Keratinocyte (primary cell): Measurements from ENCODE around the gene BCAR3. TPM values are rescaled to one million over a fixed set of nuclear protein-coding genes. Genes with fewer than 3 reads are reported as not detected.

ENCODE experiments used
- DNase-seq: peaks from one replicate; pipeline ENCODE4 v3.0.0-alpha.2; 2011; ENCODE audit warnings: low read depth, missing footprints, low spot score
- FAIRE-seq: peaks from 2 replicates; lab custom pipeline; 2011; peaks lifted over from hg19 to GRCh38; lab: Jason Lieb, UNC
- H2AFZ ChIP-seq: 2 replicates; pipeline ENCODE4 v1.6.0; 2012; ENCODE audit warnings: low read length, control low read depth, inconsistent platforms; ENCODE audit not compliant: control insufficient read depth
- H3K27ac ChIP-seq: 2 replicates; pipeline ENCODE4 v1.5.1; 2011; ENCODE audit warnings: low read length; ENCODE audit not compliant: control insufficient read depth, insufficient read depth
- H3K27me3 ChIP-seq: 3 replicates; pipeline ENCODE4 v1.6.0; 2011; ENCODE audit warnings: low read length; ENCODE audit not compliant: control insufficient read depth, insufficient read depth; ENCODE audit errors: extremely low read depth
- H3K36me3 ChIP-seq, 2 experiments: 2 replicates in 1 of 2; 3 replicates in 1 of 2; pipeline ENCODE4 v1.5.1; 2011; ENCODE audit warnings: low read length in 2 of 2, mild to moderate bottlenecking in 1 of 2; ENCODE audit not compliant: control insufficient read depth in 2 of 2, insufficient read depth in 2 of 2; ENCODE audit errors: extremely low read depth in 1 of 2
- H3K4me1 ChIP-seq: 3 replicates; pipeline ENCODE4 v1.5.1; 2011; ENCODE audit warnings: low read length; ENCODE audit not compliant: control insufficient read depth, insufficient read depth; ENCODE audit errors: extremely low read depth
- H3K4me2 ChIP-seq: 3 replicates; pipeline ENCODE4 v1.6.0; 2011; ENCODE audit warnings: low read depth, low read length; ENCODE audit not compliant: control insufficient read depth, insufficient read depth; ENCODE audit errors: extremely low read depth
- H3K4me3 ChIP-seq, 3 experiments: fragments of 200-600 bp in 1 of 3; sonication (generic) in 1 of 3; 2 replicates in 2 of 3; 3 replicates in 1 of 3; pipeline ENCODE4 v1.5.1; 2011 to 2016; ENCODE audit warnings: low read length in 3 of 3, mild to moderate bottlenecking in 3 of 3, control low read depth in 2 of 3, inconsistent platforms in 1 of 3, low read depth in 1 of 3, mixed read lengths in 1 of 3, mixed run types in 1 of 3, moderate library complexity in 1 of 3; ENCODE audit not compliant: control insufficient read depth in 2 of 3, insufficient read depth in 2 of 3; ENCODE audit errors: extremely low read depth in 1 of 3
- H3K79me2 ChIP-seq: 2 replicates; pipeline ENCODE4 v1.6.0; 2012; ENCODE audit warnings: low read length; ENCODE audit not compliant: control insufficient read depth, insufficient read depth
- H3K9ac ChIP-seq: 3 replicates; pipeline ENCODE4 v1.6.0; 2011; ENCODE audit warnings: low read length; ENCODE audit not compliant: control insufficient read depth, insufficient read depth; ENCODE audit errors: extremely low read depth
- H3K9me1 ChIP-seq: 3 replicates; pipeline ENCODE4 v1.6.0; 2011; ENCODE audit warnings: low read length; ENCODE audit not compliant: control insufficient read depth, insufficient read depth; ENCODE audit errors: extremely low read depth
- H3K9me3 ChIP-seq: 2 replicates; pipeline ENCODE4 v1.5.1; 2012; ENCODE audit warnings: low read depth, low read length; ENCODE audit not compliant: control insufficient read depth
- H4K20me1 ChIP-seq: 3 replicates; pipeline ENCODE4 v1.6.0; 2011; ENCODE audit warnings: low read length; ENCODE audit not compliant: control insufficient read depth, insufficient read depth; ENCODE audit errors: extremely low read depth
- EZH2 ChIP-seq: IDR thresholded peaks from one replicate; pipeline ENCODE4 v1.6.1; 2012; ENCODE audit warnings: inconsistent platforms, mild to moderate bottlenecking, low read length, moderate library complexity
- dilution Hi-C: fragments of 300-500 bp; cut with MboI; formaldehyde crosslinking; loops from one replicate; pipeline ENCODE4 v1.7.0; 2020; ENCODE audit warnings: low sequenced_read_pairs; ENCODE audit not compliant: extremely low pct_ligation_motif_present
- polyA plus RNA-seq, 5 experiments: library from polyadenylated mRNA; depleted of rRNA in 3 of 5; stranded (reverse) in 3 of 5; stranded (forward) in 1 of 5; unstranded in 1 of 5; fragments of >200 nt; gene quantifications; 1 replicate in 1 of 5; 2 replicates in 3 of 5; 3 replicates in 1 of 5; pipeline versions ENCODE4 v1.2.1 to v1.2.3, GENCODE V29; 2011 to 2012; ENCODE audit warnings: missing spikeins in 2 of 5, low read depth in 1 of 5, low replicate concordance in 1 of 5
- TF ChIP-seq, protein P1 (sequence below), 3 experiments: IDR thresholded peaks in 1 of 3; conservative IDR thresholded peaks in 1 of 3; optimal IDR thresholded peaks in 1 of 3; 2 replicates in 2 of 3; 3 replicates in 1 of 3; pipeline versions ENCODE3 to v1.5.1; 2011; ENCODE audit warnings: low read length in 3 of 3, mild to moderate bottlenecking in 3 of 3, moderate library complexity in 2 of 3, control low read depth in 1 of 3, inconsistent platforms in 1 of 3; ENCODE audit not compliant: insufficient read depth in 2 of 3; ENCODE audit errors: extremely low read depth in 1 of 3

BCAR3 gene
- polyA plus RNA-seq, 1 donor (not counting 4 experiments of a cell fraction or from before 2014, with no cell fraction given), result 77.2 TPM

DNA sequence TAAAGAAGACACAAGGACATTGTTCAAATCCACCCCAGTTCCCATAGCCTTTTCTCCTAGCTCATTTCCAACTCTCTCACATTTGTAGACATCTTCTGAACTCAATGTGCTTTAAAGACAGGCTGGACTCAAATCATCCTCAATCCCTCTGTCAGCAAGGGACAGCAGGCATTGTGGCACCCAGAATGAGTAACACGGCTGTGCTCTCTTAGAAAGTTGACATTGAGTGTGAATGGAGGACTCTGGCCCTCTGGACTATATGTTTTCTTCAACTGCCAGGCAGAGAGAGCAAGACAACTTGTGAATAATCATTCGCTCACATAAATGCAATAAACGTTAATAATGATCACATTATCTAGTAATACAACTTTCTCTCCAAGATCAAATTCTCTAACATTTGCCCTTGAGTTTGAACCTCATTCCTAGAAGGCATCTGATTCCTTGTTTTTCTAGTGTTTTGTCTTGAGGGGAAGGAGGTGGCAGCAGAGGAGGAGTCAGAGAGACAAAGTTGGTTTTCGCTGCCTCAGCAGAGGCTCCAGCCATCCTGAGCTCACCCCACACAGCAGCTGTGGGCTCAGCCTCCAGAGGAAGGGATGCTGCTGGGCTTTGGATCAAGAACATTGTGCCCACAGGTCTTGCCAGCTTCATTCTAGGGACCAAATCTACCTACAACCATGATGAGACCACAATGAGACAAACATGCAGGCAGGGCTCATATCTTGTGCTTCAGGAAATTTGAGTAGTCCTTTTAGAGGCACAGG is 85.1 kb downstream of the BCAR3 start:
- no peak for TF ChIP-seq EZH2
- TF ChIP-seq, protein P1, sequence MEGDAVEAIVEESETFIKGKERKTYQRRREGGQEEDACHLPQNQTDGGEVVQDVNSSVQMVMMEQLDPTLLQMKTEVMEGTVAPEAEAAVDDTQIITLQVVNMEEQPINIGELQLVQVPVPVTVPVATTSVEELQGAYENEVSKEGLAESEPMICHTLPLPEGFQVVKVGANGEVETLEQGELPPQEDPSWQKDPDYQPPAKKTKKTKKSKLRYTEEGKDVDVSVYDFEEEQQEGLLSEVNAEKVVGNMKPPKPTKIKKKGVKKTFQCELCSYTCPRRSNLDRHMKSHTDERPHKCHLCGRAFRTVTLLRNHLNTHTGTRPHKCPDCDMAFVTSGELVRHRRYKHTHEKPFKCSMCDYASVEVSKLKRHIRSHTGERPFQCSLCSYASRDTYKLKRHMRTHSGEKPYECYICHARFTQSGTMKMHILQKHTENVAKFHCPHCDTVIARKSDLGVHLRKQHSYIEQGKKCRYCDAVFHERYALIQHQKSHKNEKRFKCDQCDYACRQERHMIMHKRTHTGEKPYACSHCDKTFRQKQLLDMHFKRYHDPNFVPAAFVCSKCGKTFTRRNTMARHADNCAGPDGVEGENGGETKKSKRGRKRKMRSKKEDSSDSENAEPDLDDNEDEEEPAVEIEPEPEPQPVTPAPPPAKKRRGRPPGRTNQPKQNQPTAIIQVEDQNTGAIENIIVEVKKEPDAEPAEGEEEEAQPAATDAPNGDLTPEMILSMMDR (optimal IDR thresholded peaks at IDR 0.05 in 1 of 3, IDR thresholded peaks at IDR 0.05 in 1 of 3, conservative IDR thresholded peaks at IDR 0.05 in 1 of 3; ENCODE audit: extremely low read depth in 1 of 3, insufficient read depth in 2 of 3, low read length in 3 of 3), result no peak
- Histone ChIP-seq H3K79me2 (peaks cover 100% of the 10 kb centered on the region), H3K9me1 (peaks cover 40% of the 10 kb centered on the region), H3K4me2 (no peak overlapping the region), H3K36me3 (peaks cover 17 to 46% of the 10 kb centered on the region in 2 experiments), H3K9me3 (no peaks in the 10 kb centered on the region), H3K4me1 (peaks cover 87% of the 10 kb centered on the region), H3K9ac (no peak overlapping the region), H2AFZ (no peak overlapping the region), H3K27me3 (no peaks in the 10 kb centered on the region), H3K27ac (peak overlapping the region; percentile 41), H4K20me1 (peaks cover 97% of the 10 kb centered on the region), H3K4me3 (no peak overlapping the region)
- dilution Hi-C loops, result no loop called here
- DNase-seq (no peak), FAIRE-seq (no peak)

GRCh38 chr1:93595743-93596142 is 85.9 kb downstream of the BCAR3 start:
- Histone ChIP-seq H3K36me3 (peaks cover 17 to 50% of the 10 kb centered on the region in 2 experiments), H3K4me2 (no peak overlapping the region), H3K9me3 (no peaks in the 10 kb centered on the region), H3K27me3 (no peaks in the 10 kb centered on the region), H3K27ac (peak overlapping the region; percentile 29), H3K9ac (no peak overlapping the region), H3K9me1 (peaks cover 40% of the 10 kb centered on the region), H2AFZ (no peak overlapping the region), H3K4me3 (no peak overlapping the region), H3K79me2 (peaks cover 96% of the 10 kb centered on the region), H3K4me1 (peaks cover 82% of the 10 kb centered on the region), H4K20me1 (peaks cover 92% of the 10 kb centered on the region)
- DNase-seq, result no peak
- TF ChIP-seq, protein P1 (optimal IDR thresholded peaks at IDR 0.05 in 1 of 3, IDR thresholded peaks at IDR 0.05 in 1 of 3, conservative IDR thresholded peaks at IDR 0.05 in 1 of 3; ENCODE audit: extremely low read depth in 1 of 3, insufficient read depth in 2 of 3, low read length in 3 of 3), result no peak
- TF ChIP-seq EZH2, result no peak
- FAIRE-seq, result peak; percentile 29
- dilution Hi-C loops, result no loop called here
